GM18520 (cell line): Measurements from ENCODE around the gene PTPRO.

Experiments used
- ATAC-seq: cut with Tn5 transposase; IDR thresholded peaks from one replicate; pipeline ENCODE4 v1.9.1; 2021; ENCODE audit not compliant: unreplicated experiment

PTPRO gene

DNA sequence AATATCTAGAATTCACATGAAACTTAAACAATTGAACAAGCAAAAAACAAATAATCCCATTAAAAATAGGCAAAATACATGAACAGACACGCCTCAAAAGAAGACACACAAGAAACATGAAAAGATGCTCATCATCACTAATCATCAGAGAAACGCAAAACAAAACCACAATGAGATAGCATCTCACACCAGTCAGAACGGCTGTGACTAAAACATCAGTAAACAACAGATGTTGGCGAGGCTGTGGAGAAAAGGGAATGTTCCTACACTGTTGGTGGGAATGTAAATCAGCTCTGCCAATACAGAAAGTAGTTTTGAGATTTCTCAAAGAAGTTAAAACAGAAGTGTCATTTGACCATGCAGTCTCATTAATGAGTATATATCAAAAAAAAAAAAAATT is 121.3 kb downstream of the PTPRO start:
- ATAC-seq: no peak

- no peak for ATAC-seq
Observed at GRCh38 chr12:15444523-15444922, 122.2 kb downstream of the PTPRO start.

DNA sequence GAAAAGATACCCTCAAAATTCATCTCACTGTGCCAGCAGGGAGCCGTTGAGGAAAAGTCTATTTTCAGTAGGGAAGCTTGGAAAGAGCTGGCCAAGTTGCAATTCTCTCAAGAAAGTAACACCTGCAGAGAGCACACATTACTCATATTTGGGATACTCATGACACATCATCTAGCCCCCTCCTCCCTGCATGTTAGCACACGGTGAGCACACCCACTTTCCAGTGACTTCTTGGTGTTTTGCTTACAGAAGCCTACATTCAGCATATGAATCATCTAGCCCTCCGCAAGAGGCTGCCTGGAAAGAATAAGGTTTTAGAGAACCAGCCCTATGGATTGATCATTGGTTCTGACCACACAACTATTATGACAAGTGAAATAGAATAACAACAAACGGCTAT is 124.5 kb downstream of the PTPRO start:
- no peak for ATAC-seq

GRCh38 chr12:15453613-15454012 is 131.3 kb downstream of the PTPRO start:
- ATAC-seq: no peak

DNA sequence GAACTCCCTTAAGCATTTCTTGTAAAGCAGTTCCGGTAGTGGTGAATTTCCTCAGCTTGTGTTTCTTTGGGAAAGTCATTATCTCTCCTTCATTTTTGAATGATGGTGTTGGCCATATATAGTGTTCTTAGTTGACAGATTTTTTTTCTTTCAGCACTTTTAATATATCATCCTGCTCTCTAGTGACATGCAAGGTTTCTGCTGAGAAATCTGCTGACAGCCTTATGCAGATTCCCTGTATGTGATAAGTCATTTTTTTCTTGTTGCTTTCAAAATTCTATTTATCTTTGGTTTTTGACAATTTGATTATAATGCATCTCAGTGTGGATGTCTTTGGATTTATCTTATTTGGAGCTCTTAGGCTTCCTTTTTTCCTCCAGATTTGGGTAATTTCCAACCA is 135.7 kb downstream of the PTPRO start:
- no peak for ATAC-seq

DNA sequence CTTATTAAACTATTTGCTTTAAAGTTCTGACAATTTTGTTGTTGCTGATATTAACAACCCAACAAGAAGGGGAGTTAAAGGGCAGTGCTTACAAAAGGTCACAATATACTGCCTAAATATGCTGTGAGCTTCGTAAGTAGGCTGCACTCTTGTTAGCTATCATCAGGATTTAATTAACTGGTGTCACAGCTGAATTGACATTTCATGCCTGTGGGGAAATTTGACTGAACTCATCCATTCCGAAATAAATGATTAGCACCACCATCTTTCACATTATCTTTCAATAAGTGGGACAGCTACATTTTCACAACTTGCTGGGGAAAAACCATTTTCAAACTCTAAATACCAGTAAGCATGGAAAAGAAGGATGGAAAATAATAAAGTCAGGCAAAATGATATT is 146.6 kb downstream of the PTPRO start:
- ATAC-seq: no peak

GRCh38 chr12:15469356-15469755 is 147.0 kb downstream of the PTPRO start:
- no peak for ATAC-seq

DNA sequence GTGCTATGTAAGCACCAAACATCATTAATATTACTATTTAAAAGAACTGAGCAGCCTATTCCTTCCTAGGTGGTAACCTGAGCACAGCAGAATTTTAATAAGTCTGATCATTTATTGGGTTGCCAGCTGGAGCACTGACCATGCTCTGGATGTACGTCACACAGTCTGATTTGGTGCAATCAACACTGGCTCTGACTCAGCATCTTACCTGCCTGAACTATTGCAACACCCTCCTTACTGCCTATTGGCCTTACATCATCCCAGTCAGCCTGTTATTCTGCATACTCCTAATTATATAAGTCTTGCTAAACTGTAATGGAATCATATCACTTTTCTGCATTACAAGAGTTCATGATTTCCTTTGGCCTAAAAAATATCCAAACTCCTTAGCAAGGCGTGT is 149.7 kb downstream of the PTPRO start:
- ATAC-seq: no peak

DNA sequence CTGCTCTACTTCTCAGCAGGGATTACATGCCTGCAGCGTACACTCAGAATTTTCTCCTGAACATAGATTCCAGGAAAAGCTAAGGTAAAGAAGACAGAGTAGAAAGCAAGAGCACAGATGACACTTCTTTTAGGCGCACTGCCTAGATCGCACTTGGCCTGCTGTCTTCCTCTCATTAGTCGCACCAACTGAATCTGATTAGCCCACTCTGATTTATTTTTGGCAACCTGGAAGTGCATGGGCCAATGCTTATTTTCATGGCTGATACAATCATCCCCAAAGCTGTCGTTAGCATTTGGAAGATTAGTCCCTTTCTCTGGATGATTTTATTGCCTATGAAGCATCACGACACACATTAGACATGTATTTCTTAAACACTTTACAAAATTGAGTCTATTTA is 152.5 kb downstream of the PTPRO start:
- ATAC-seq: no peak

DNA sequence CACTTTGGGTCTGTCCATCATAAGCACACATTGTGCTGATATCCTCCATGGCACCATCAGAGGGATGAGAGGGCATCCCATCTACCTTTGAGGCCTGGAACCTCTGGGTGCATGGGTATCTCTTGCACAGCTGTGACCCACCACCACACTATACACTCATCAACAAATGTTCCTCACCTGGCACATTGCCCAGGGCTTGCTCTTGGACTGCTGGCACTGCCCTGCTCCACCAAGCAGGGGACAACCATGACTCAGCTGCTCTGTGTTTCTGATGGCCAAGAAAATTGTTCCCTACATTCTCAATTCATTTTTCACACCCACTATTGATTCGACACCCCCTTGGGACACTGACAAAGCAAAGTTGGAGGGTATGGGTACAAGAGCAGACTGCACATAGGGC is 155.5 kb downstream of the PTPRO start:
- no peak for ATAC-seq

DNA sequence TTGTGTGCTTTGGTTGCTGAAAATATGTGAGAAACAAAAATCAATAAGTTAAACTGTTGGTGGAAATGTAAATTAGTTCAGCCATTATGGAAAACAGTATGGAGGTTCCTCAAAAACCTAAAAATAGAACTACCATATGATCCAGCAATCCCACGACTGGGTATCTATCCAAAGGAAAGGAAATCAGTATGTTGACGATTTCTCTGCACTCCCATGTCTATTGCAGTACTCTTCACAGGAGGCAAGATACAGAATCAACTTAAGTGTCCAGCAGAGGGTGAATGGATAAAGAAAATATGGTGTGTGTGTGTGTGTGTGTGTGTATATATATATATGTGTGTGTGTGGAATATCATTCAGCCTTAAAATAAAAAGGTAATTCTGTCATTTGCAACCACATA is 159.5 kb downstream of the PTPRO start:
- no peak for ATAC-seq

DNA sequence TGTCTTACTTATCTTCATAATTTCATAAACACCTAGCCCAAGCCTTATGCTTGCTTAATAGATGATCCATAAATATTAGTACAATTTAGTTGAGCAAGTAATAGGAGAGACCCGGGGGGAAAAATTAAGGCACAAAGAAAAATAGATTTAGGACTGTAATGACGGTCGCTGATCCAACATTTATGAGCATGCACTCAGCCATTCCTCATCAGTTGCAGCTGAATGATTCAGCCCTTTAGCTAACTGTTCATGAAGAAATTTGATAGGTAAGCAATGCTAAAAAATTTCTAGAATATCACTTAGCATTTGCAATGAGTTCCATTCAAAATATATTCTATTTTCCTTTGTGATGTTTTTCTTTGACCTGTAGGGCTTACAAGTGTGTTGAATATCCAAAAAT is 163.2 kb downstream of the PTPRO start:
- ATAC-seq: no peak

GRCh38 chr12:15486859-15487258 is 164.6 kb downstream of the PTPRO start:
- no peak for ATAC-seq

DNA sequence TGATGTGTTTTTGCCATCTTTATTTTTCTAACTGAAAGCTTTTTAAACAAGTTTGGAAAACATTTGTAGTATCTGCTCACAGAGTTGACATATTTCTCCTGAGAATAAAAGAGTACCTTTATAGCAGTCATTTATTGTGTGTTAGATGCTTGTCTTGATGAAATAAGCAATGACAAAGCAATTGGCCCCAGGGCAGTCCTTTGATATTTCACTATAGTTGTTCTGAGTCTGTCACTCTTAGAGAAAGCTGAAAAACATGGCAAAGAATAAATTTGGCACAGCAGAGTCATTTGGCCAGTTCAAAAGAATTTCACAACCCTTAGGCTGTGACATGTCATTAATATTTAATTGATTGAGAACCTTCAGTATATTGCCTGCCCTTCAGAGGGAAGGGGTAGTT is 166.2 kb downstream of the PTPRO start:
- no peak for ATAC-seq

- ATAC-seq: peak; percentile 48
Observed at GRCh38 chr12:15494329-15495046, 172.2 kb downstream of the PTPRO start.

- no peak for ATAC-seq
Observed at GRCh38 chr12:15495746-15496145, 173.4 kb downstream of the PTPRO start.

DNA sequence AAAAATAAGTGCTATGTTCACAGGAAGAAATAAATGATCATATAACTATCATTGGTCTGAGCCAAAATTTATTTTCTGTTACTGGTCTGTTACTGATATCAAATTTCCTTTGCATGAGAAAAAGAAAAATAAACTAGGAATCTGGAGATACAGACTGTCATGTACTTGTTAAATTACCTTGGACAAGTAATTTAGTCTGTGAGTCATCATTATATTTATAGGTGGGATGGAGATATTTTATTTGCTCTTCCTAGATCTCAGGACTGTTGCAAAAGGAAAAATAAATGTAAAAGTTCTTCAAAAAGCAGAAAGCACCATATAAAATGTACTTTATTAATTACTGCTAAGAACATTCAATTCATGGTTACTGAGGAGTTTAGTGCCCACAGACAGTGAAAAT is 174.4 kb downstream of the PTPRO start:
- no peak for ATAC-seq

DNA sequence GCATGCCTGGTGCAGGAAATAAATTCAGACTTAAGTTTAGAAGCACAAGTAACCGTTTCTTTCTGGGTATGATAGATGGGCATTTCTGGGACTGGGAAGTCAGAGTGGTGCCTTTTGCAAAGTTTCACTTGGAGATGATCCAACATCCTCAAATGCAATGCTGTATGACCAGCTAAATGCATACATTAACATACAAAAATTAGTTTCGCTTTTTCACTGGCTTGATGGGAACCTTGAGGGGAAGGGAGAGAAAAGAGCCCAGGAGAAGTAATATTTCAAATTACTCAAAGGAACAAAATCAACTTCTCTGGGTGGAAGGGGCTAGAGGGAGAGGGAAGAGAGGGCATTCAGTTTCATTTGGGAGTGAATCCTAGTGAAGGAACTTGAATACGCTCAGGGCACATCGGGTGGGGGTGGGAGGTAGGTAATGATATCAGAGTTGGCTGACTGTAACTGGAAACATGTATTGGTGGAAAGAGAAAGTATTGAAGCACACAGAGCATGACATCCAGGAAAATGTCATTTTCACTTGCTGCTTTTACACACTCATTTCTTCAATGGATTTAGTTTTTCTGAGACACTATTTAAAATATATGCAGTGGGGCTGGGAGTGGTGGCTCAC is 175.5 kb downstream of the PTPRO start:
- ATAC-seq: no peak

GRCh38 chr12:15502211-15502610 is 179.9 kb downstream of the PTPRO start:
- no peak for ATAC-seq

- ATAC-seq: no peak
Observed at GRCh38 chr12:15505616-15506015, 183.3 kb downstream of the PTPRO start.

GRCh38 chr12:15515010-15515409 is 192.7 kb downstream of the PTPRO start:
- no peak for ATAC-seq

- ATAC-seq: no peak
Observed at GRCh38 chr12:15520083-15520482, 197.8 kb downstream of the PTPRO start.

GRCh38 chr12:15520844-15521243 is 198.5 kb downstream of the PTPRO start:
- no peak for ATAC-seq
